H9 (cell line): Measurements from ENCODE around the gene KCNH1. TPM values are rescaled to one million over a fixed set of nuclear protein-coding genes. Genes with fewer than 3 reads are reported as not detected.

Source experiments
- DNase-seq: peaks from one replicate; pipeline ENCODE4 v3.0.0-alpha.2; 2017
- H2AFZ ChIP-seq: one replicate; pipeline ENCODE4 v1.6.1; 2013; ENCODE audit warnings: mild to moderate bottlenecking, low read length, control low read depth, moderate library complexity
- H2AK5ac ChIP-seq: 2 replicates; pipeline ENCODE4 v1.6.1; 2013; ENCODE audit warnings: low read length, control low read depth, mixed read lengths; ENCODE audit not compliant: insufficient read length
- H2BK120ac ChIP-seq: one replicate; pipeline ENCODE4 v1.6.1; 2013; ENCODE audit warnings: low read depth, mild to moderate bottlenecking, low read length, control low read depth, inconsistent platforms; ENCODE audit not compliant: poor library complexity, severe bottlenecking
- H2BK12ac ChIP-seq: 2 replicates; pipeline ENCODE4 v1.6.1; 2013; ENCODE audit warnings: low read length, control low read depth, mixed read lengths, low read depth; ENCODE audit not compliant: insufficient read length
- H2BK15ac ChIP-seq: 2 replicates; pipeline ENCODE4 v1.6.1; 2013; ENCODE audit warnings: low read depth, low read length, control low read depth
- H2BK20ac ChIP-seq: one replicate; pipeline ENCODE4 v1.6.1; 2013; ENCODE audit warnings: low read depth, mild to moderate bottlenecking, low read length, control low read depth, inconsistent platforms; ENCODE audit not compliant: poor library complexity, severe bottlenecking
- H2BK5ac ChIP-seq: 2 replicates; pipeline ENCODE4 v1.6.1; 2013; ENCODE audit warnings: low read length, control low read depth, mixed read lengths; ENCODE audit not compliant: insufficient read length
- H3K14ac ChIP-seq: 2 replicates; pipeline ENCODE4 v1.6.1; 2013; ENCODE audit warnings: low read length, control low read depth; ENCODE audit not compliant: insufficient read depth
- H3K18ac ChIP-seq: 2 replicates; pipeline ENCODE4 v1.6.1; 2013; ENCODE audit warnings: low read depth, mild to moderate bottlenecking, mixed read lengths, low read length, control low read depth; ENCODE audit not compliant: insufficient read length
- H3K23ac ChIP-seq: 2 replicates; pipeline ENCODE4 v1.6.1; 2013; ENCODE audit warnings: low read length, control low read depth, mixed read lengths, low read depth; ENCODE audit not compliant: insufficient read length
- H3K23me2 ChIP-seq: 2 replicates; pipeline ENCODE4 v1.6.1; 2013; ENCODE audit warnings: low read depth, mild to moderate bottlenecking, mixed read lengths, low read length, control low read depth; ENCODE audit not compliant: insufficient read length, poor library complexity, severe bottlenecking
- H3K27ac ChIP-seq: 2 replicates; pipeline ENCODE4 v1.5.1; 2013; ENCODE audit warnings: low read length, control low read depth, mixed read lengths, low read depth; ENCODE audit not compliant: insufficient read length
- H3K27me3 ChIP-seq: 2 replicates; pipeline ENCODE4 v1.6.1; 2013; ENCODE audit warnings: low read length, control low read depth, inconsistent platforms; ENCODE audit not compliant: insufficient read depth
- H3K4ac ChIP-seq: 2 replicates; pipeline ENCODE4 v1.6.1; 2013; ENCODE audit warnings: low read depth, mild to moderate bottlenecking, control low read depth, inconsistent platforms, low read length, moderate library complexity
- H3K4me1 ChIP-seq: 2 replicates; pipeline ENCODE4 v1.6.1; 2013; ENCODE audit warnings: low read length, control low read depth, inconsistent platforms; ENCODE audit not compliant: insufficient read depth
- H3K4me2 ChIP-seq: 2 replicates; pipeline ENCODE4 v1.6.1; 2013; ENCODE audit warnings: low read length, control low read depth, mixed read lengths; ENCODE audit not compliant: insufficient read length, insufficient read depth
- H3K56ac ChIP-seq: 2 replicates; pipeline ENCODE4 v1.6.1; 2013; ENCODE audit warnings: low read depth, mild to moderate bottlenecking, mixed read lengths, low read length, control low read depth; ENCODE audit not compliant: insufficient read length
- H3K79me1 ChIP-seq: 2 replicates; pipeline ENCODE4 v1.6.1; 2013; ENCODE audit warnings: low read depth, mild to moderate bottlenecking, moderate library complexity, low read length, control low read depth, inconsistent platforms; ENCODE audit not compliant: insufficient read depth, poor library complexity, severe bottlenecking
- H3K79me2 ChIP-seq: 2 replicates; pipeline ENCODE4 v1.6.1; 2013; ENCODE audit warnings: low read length, control low read depth, inconsistent platforms; ENCODE audit not compliant: insufficient read depth
- H3K9ac ChIP-seq: 2 replicates; pipeline ENCODE4 v1.6.1; 2013; ENCODE audit warnings: low read length, control low read depth, mixed read lengths; ENCODE audit not compliant: insufficient read length; ENCODE audit errors: extremely low read depth
- H3K9me3 ChIP-seq: one replicate; pipeline ENCODE4 v1.6.1; 2013; ENCODE audit warnings: low read depth, low read length, inconsistent platforms; ENCODE audit not compliant: control insufficient read depth
- H3T11ph ChIP-seq: one replicate; pipeline ENCODE4 v1.6.1; 2013; ENCODE audit warnings: mild to moderate bottlenecking, low read length, control low read depth, inconsistent platforms
- H4K20me1 ChIP-seq: one replicate; pipeline ENCODE4 v1.6.1; 2013; ENCODE audit not compliant: control insufficient read depth, insufficient read length, insufficient read depth
- H4K5ac ChIP-seq: 2 replicates; pipeline ENCODE4 v1.6.1; 2013; ENCODE audit warnings: low read depth, mild to moderate bottlenecking, mixed read lengths, low read length, control low read depth; ENCODE audit not compliant: insufficient read length
- H4K8ac ChIP-seq: replicated peaks from 2 replicates; pipeline ENCODE4 v1.6.1; 2013; ENCODE audit warnings: low read length, control low read depth, mixed read lengths, low read depth; ENCODE audit not compliant: insufficient read length
- H4K91ac ChIP-seq: 2 replicates; pipeline ENCODE4 v1.6.1; 2013; ENCODE audit warnings: low read depth, mild to moderate bottlenecking, moderate library complexity, mixed read lengths, low read length, control low read depth; ENCODE audit not compliant: insufficient read length
- H3K27ac Mint-ChIP-seq, 3 experiments: 2 replicates in 2 of 3; 3 replicates in 1 of 3; pipeline ENCODE4 v1.8.0; 2020 to 2021; ENCODE audit warnings: mixed read lengths in 3 of 3, mild to moderate bottlenecking in 1 of 3, moderate library complexity in 1 of 3
- H3K27me3 Mint-ChIP-seq: 2 replicates; pipeline ENCODE4 v1.8.0; 2021; ENCODE audit warnings: low read depth, mild to moderate bottlenecking, moderate library complexity, mixed read lengths
- H3K36me3 Mint-ChIP-seq, 3 experiments: 2 replicates in 2 of 3; 3 replicates in 1 of 3; pipeline ENCODE4 v1.8.0; 2020 to 2021; ENCODE audit warnings: low read depth in 3 of 3, mixed read lengths in 3 of 3; ENCODE audit not compliant: insufficient read depth in 1 of 3
- H3K4me1 Mint-ChIP-seq, 2 experiments: 2 replicates each; pipeline ENCODE4 v1.8.0; 2020; ENCODE audit warnings: mixed read lengths in 2 of 2
- H3K4me3 Mint-ChIP-seq, 2 experiments: 2 replicates in 1 of 2; 3 replicates in 1 of 2; pipeline ENCODE4 v1.8.0; 2020 to 2021; ENCODE audit warnings: mild to moderate bottlenecking in 2 of 2, mixed read lengths in 2 of 2, moderate library complexity in 1 of 2
- H3K9me3 Mint-ChIP-seq, 2 experiments: 2 replicates in 1 of 2; 3 replicates in 1 of 2; pipeline ENCODE4 v1.8.0; 2020; ENCODE audit warnings: mild to moderate bottlenecking in 2 of 2, mixed read lengths in 2 of 2, moderate library complexity in 1 of 2
- CTCF ChIP-seq: fragments of 200-600 bp; sonication (generic); conservative IDR thresholded peaks from 3 replicates; pipeline ENCODE4 v1.8.0; 2021; ENCODE audit warnings: antibody characterized with exemption, mild to moderate bottlenecking
- WGBS: extraction: QIAGEN DNeasy Blood & Tissue Kit; methylation state at CpG from one replicate; pipeline ENCODE4 v1.1.7; 2013; ENCODE audit warnings: missing lambda C conversion rate, low lambda C conversion rate, mixed read lengths; ENCODE audit not compliant: insufficient read length; ENCODE audit errors: extremely low coverage; 5-methylcytosine and 5-hydroxymethylcytosine counted together
- total RNA-seq: library from RNA; stranded (reverse); gene quantifications from 2 replicates; pipeline ENCODE4 v1.2.1, GENCODE V29; 2021

The KCNH1 gene
- total RNA-seq, 1 experiment from 2014 or later, result 0.11 TPM

GRCh38 chr1:210899676-210900075 is 234.3 kb downstream of the KCNH1 start:
- Histone ChIP-seq H2BK120ac (no peak overlapping the region), H2BK12ac (no peak overlapping the region), H3K79me2 (no peaks in the 10 kb centered on the region), H2BK5ac (no peak overlapping the region), H3K27me3 (no peaks in the 10 kb centered on the region), H2BK15ac (no peak overlapping the region), H3K79me1 (no peaks in the 10 kb centered on the region), H3K14ac (no peak overlapping the region), H3K23ac (no peak overlapping the region), H2BK20ac (no peak overlapping the region), H3K9me3 (no peaks in the 10 kb centered on the region), H4K5ac (no peak overlapping the region), H4K8ac (no peak overlapping the region), H2AFZ (no peak overlapping the region), H3K4me1 (no peaks in the 10 kb centered on the region), H3K4me2 (no peak overlapping the region), H3K23me2 (no peaks in the 10 kb centered on the region), H3K27ac (no peak overlapping the region), H3K4ac (no peak overlapping the region), H3K56ac (no peak overlapping the region), H4K91ac (no peak overlapping the region), H4K20me1 (no peaks in the 10 kb centered on the region), H3K9ac (no peak overlapping the region), H3T11ph (no peak overlapping the region), H2AK5ac (no peak overlapping the region), H3K18ac (no peak overlapping the region)
- Mint-ChIP-seq H3K27ac (no peak overlapping the region), H3K4me1 (no peaks in the 10 kb centered on the region), H3K4me3 (no peak overlapping the region), H3K9me3 (no peaks in the 10 kb centered on the region), H3K27me3 (peaks cover 17% of the 10 kb centered on the region), H3K36me3 (no peaks in the 10 kb centered on the region)
- no peak for DNase-seq
- no peak for TF ChIP-seq CTCF
- WGBS, result 100% methylated on average over 2 of the region's 2 CpGs
